Stimulated activated effector memory CD8-positive, alpha-beta T cell treated with anti-CD3 and anti-CD28 coated beads, Interleukin-12 subunit alpha, Interleukin-12 subunit beta, amount 100 ng/mL, for 72 hours (primary cell): Measurements from ENCODE around the gene DBH.
A peak's percentile ranks its signal among the peaks of the same experiment; 100 is the strongest.

Source experiments
- ATAC-seq: fragments of 150-1000 bp; cut with Tn5 transposase; 2 replicates; pipeline ENCODE4 v1.10.0; 2021
- DNase-seq, 2 donors: peaks; one replicate each; pipeline ENCODE4 v3.0.0; 2021 to 2022; ENCODE audit warnings: low spot score in 2 of 2
- H3K27ac Mint-ChIP-seq: one replicate; pipeline ENCODE4 v1.8.0; 2022; ENCODE audit warnings: mild to moderate bottlenecking, mixed read lengths
- H3K36me3 Mint-ChIP-seq: one replicate; pipeline ENCODE4 v1.8.0; 2022; ENCODE audit warnings: mild to moderate bottlenecking, mixed read lengths
- H3K4me1 Mint-ChIP-seq: one replicate; pipeline ENCODE4 v1.8.0; 2022; ENCODE audit warnings: mixed read lengths
- H3K4me3 Mint-ChIP-seq: one replicate; pipeline ENCODE4 v1.8.0; 2022; ENCODE audit warnings: mild to moderate bottlenecking, mixed read lengths
- H3K9me3 Mint-ChIP-seq: one replicate; pipeline ENCODE4 v1.8.0; 2022; ENCODE audit warnings: mixed read lengths

DBH gene

DNA sequence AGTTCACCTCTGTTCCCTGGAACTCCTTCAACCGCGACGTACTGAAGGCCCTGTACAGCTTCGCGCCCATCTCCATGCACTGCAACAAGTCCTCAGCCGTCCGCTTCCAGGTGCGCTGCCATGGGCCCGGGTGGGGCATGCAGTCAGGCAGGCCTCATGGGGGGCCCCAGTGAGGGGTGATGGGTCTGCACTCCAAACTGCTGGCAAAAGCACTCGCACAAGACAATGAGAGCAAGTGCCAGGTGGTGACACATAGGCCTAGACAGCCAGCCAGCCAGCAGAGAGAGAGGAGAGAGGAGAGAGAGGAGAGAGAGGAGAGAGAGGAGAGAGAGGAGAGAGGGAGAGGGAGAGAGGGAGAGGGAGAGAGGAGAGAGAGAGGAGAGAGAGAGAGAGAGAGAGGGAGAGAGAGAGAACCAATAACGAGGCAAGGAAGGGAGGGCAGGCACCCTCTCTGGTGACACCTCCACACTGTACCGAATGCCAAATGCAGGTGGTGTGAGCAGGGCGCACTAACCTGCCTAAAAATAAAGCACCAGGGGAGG is 21.0 kb downstream of the DBH start:
- no peak overlapping the region for H3K4me3 Mint-ChIP-seq

DNA sequence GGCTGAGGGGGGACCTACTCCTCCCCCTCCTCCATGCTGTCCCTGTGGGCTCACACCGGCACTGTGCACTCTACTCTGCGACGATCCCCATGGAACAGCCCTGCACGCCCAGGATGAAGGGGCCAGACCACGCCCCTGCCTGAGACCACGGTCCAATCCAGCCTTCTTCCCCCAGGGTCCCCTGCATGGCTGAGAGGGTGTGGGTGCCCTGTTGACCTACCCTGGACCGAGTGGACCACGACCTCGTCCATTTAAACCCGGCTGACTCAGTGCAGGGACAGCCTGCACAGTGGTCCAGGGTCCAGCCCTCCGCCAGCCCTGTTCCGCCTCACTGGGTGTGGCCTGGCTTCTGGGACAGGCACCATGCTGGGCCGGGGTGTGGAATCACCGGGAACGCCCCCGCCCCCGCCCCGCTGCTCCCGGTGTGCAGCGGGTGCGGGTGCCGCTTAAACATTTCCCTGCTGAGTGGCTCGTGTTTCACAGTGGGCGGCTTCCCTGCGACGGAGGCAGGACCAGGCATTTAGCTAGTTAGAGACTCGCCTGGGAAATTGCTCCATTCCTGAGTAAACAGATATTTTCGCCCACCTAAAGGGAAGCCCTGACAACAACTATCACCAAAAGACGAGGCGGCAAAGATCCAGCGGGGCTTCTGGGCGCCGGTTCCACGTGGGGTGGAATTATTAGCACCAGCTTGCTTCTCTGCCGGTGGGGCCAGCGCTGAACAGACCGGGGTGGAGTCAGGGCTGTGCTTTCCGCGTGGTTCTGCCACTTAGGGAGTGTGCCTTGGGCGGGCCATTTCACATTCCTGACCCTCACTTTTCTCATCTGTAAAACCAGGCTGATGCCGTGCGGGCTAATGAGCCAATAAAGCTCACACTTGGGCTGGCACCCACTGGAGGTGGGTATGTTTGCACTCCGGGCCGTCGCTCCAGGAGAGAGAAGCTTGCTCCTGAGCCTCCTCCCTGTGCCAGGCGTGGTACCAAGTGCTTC is 22.6 kb downstream of the DBH start:
- no peaks in the 10 kb centered on the region for H3K36me3 Mint-ChIP-seq
- no peak overlapping the region for H3K27ac Mint-ChIP-seq
- no peaks in the 10 kb centered on the region for H3K9me3 Mint-ChIP-seq
- ATAC-seq (no peak), DNase-seq (no peak)
- no peak overlapping the region for H3K4me3 Mint-ChIP-seq
- H3K4me1 Mint-ChIP-seq: peaks cover 6% of the 10 kb centered on the region

More for the DNA sequence above, 21.0 kb downstream of the DBH start:
- no peak for DNase-seq
- Mint-ChIP-seq H3K4me1 (peaks cover 6% of the 10 kb centered on the region), H3K36me3 (no peaks in the 10 kb centered on the region), H3K9me3 (no peaks in the 10 kb centered on the region), H3K27ac (no peak overlapping the region)
- ATAC-seq: no peak

DNA sequence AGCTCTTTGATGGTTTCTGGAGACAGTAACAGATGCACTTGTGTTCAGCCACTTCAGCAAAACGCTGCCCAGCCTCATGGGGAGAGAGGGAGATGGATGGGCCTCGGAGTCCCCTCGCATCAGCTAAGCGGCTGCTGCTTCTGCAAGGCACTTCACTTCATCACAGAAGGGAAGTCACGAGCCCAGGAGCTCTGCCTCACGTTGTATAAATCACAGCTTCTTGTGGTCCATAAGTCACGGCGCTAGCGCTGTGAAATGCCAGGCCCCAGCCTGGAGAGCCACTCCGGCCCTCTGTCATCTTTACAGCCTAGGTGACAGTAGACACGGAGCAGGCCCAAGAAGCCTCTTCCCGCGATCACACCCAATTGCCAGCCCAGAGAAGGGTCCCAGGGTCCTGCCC is 23.4 kb downstream of the DBH start:
- Mint-ChIP-seq H3K27ac (no peak overlapping the region), H3K4me3 (no peak overlapping the region), H3K4me1 (peaks cover 6% of the 10 kb centered on the region), H3K36me3 (no peaks in the 10 kb centered on the region), H3K9me3 (no peaks in the 10 kb centered on the region)
- DNase-seq: no peak
- ATAC-seq: no peak

DNA sequence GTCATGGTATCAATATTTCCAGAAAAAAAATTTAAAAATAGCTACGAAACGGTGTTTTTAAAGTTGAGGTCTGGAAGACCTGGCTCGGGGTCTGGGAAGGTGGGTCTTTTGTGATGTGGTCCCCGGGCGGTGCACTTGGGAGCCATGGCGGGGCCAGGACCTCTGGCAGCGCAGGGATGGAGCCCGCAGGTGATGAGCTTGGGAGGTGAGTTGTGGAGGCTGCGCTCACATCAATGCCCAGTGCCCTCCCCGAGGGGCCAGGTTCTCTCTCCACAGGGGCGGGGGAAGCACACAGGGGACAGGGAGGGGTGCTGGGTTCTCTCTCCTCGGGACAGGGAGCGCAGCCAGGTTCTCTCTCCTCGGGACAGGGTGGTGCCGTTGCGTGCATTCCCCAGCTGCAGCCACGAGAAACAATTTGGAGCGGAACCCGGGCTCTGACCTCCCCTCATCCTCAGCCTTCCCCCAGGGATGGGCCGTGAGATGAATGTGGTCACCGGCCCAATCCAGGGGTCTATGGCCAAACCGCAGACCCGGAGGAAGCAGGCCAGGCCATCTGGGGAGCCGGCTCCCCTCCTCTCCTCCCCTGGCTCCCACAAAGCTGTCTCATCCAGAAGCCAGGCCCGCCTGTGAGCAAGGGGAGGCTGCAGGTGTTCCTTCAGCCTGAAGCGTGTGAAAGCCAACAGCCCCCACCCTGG is 25.8 kb downstream of the DBH start:
- Mint-ChIP-seq H3K36me3 (no peaks in the 10 kb centered on the region), H3K4me3 (no peak overlapping the region), H3K4me1 (peaks cover 6% of the 10 kb centered on the region), H3K27ac (no peak overlapping the region), H3K9me3 (no peaks in the 10 kb centered on the region)
- no peak for DNase-seq
- ATAC-seq: no peak

DNA sequence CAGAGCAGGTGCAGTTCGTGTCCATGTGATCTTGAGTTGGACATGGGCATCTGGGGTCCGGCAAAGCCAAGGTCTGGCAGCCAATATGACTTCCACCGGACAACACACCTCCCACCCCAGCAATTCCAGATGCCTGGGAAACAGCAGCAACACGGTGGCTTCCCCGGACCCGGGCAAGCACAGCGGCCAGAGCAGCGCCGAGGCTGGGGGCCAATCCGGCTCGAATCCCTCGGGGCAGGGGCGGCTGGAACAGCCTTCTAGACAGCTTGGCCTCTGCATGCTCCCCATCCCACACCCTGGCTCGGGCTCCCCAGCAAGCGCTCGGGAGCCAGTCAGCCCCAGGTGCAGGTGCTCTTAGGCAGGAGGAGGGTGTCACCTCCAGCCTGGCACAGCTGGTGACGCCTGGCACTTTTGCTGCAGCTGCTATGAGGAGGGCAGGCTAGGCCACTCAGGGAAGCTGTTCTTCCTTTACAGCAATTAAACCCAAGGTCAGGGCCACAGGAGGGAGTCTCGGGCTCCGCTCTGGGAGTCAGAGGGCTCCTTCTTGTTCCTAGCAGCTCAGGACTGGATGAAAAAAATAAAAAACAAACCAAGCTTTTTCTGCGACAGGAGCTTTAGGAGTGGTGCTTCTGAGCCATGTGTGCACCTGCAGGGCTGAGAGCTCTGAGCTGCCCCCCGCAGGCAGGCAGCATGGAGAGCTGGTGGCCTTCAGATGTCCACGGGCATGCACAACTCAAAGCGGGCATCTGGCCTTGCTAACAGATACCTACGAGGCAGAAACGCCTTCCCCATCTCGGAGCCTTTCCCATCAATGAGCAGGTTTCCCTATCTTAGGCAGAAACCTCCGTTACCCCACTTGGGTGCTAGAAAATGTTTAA is 28.2 kb downstream of the DBH start:
- no peak overlapping the region for H3K27ac Mint-ChIP-seq
- peaks cover 6% of the 10 kb centered on the region for H3K4me1 Mint-ChIP-seq
- no peak overlapping the region for H3K4me3 Mint-ChIP-seq
- DNase-seq (no peak), ATAC-seq (no peak)
- no peaks in the 10 kb centered on the region for H3K36me3 Mint-ChIP-seq
- H3K9me3 Mint-ChIP-seq: no peaks in the 10 kb centered on the region

DNA sequence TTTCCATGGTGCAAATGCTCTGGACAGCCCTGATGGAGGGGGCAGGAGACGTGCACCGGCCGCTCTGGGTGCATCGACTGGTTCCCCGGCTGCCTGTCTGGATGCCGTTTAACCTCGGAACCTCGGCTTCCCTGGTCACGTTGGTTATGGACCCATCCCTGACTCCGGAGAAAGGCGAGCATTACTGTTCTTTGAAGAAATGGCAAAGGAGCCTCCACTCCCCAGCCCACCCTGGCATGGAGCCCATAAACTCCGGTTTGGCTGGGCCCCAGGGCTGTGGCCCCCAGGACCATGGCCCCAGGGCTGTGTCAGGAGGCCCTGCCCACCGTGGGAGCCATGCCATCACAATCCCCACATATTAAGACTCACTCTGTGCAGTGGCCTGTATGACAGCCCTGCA is 28.9 kb downstream of the DBH start:
- no peak overlapping the region for H3K27ac Mint-ChIP-seq
- H3K4me3 Mint-ChIP-seq: no peak overlapping the region
- no peaks in the 10 kb centered on the region for H3K9me3 Mint-ChIP-seq

DNA sequence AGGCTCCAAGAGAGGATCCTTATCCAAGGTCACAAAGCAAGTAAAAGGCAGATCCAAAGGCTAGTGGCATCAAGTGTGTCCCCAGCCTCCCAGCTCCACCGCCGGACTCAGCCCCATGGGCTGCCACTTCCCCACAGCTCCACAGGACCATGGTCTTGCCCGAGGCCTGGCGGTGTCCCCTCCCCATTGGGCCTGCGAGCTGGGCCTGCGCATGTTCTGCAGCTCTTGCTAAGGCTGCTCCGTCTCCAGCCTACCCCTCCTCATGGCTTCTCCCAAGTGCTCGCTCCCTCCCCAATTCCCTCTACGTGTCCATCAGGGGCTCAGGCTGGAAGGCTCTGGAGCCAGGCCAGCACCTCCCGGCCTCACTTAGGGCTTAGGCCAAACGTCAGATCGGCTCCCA is 29.4 kb downstream of the DBH start:
- no peak overlapping the region for H3K4me3 Mint-ChIP-seq
- ATAC-seq (no peak), DNase-seq (no peak)
- H3K9me3 Mint-ChIP-seq: no peaks in the 10 kb centered on the region
- H3K36me3 Mint-ChIP-seq: no peaks in the 10 kb centered on the region
- no peaks in the 10 kb centered on the region for H3K4me1 Mint-ChIP-seq
- no peak overlapping the region for H3K27ac Mint-ChIP-seq

More for the DNA sequence above, 28.9 kb downstream of the DBH start:
- Mint-ChIP-seq H3K4me1 (peaks cover 2% of the 10 kb centered on the region), H3K36me3 (no peaks in the 10 kb centered on the region)
- DNase-seq: no peak
- no peak for ATAC-seq

DNA sequence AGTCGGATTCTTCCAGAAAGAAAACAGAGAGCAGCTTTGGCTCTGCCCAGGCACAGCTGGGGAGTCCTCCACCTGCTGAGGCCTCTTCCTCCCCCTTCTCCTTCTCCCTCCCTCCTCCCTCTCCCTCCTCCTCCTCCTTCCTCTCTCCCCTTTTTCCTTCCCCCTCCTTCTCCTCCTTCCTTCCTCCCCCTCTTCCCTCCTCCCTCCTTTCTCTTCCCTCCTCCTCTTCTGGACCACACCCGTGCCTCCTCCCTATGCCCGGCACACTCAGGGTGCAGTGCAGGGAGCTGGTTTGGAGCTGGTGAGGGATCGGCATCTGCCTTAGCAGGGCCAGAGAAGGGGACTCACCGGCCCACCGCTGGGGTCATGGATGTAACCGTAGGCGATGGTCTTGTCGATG is 30.2 kb downstream of the DBH start:
- H3K4me3 Mint-ChIP-seq: no peak overlapping the region
- no peaks in the 10 kb centered on the region for H3K9me3 Mint-ChIP-seq
- no peak overlapping the region for H3K27ac Mint-ChIP-seq
- H3K36me3 Mint-ChIP-seq: no peaks in the 10 kb centered on the region
- ATAC-seq: no peak
- H3K4me1 Mint-ChIP-seq: no peaks in the 10 kb centered on the region
- no peak for DNase-seq

DNA sequence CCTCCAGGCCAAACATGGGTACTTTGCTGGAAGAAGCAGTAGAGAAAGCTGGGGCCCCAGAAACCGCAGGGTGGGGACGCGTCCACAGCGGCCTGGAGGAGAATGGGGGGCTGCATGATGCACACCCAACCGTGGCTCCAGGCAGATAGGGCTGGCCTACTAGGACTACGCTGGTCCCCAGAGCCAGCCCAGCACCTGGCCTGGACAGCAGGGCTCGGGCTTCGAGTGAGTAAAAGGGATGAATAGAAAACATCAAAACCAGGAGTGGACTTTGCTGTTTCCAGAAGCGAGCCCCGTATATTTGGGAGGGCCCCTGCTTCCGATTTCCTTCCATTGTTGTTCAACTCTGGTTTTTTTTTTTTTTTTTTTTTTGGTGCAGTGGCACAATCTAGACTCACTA is 30.7 kb downstream of the DBH start:
- DNase-seq: no peak
- H3K27ac Mint-ChIP-seq: no peak overlapping the region
- no peaks in the 10 kb centered on the region for H3K4me1 Mint-ChIP-seq
- no peaks in the 10 kb centered on the region for H3K9me3 Mint-ChIP-seq
- H3K4me3 Mint-ChIP-seq: no peak overlapping the region
- H3K36me3 Mint-ChIP-seq: no peaks in the 10 kb centered on the region
- no peak for ATAC-seq

DNA sequence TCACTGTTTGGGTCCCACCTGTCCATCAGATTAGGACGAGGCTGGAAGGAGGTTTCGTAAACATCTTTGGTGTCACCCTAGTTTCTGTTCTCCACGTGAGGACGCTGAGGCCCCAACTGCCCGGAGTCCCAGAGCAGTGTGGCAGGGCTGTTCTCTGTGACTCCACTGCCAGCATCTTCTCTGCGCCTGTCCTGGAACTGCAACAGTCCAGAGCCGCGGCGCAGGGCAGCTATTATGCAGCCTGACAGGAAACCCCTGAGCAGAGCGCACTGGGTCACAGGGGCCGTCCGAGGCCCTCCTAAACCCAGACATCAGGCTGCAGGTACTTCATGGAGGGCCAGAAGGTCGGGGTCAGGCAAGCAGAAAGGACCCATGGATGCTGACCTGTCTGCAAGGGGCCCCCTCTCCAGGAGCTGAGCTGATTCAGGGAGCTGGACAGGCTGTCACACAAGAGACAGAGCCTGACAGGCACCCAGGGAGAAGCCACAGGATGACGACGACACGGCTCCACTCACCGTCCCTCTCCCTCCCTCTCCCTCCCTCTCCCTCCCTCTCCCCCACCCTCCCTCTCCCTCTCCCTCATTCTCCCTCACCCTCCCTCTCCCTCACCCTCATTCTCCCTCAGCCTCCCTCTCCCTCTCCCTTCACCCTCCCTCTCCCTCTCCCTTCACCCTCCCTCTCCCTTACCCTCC is 31.7 kb downstream of the DBH start:
- ATAC-seq (no peak), DNase-seq (no peak)
- no peaks in the 10 kb centered on the region for H3K9me3 Mint-ChIP-seq
- H3K36me3 Mint-ChIP-seq: no peaks in the 10 kb centered on the region
- H3K27ac Mint-ChIP-seq: no peak overlapping the region
- H3K4me3 Mint-ChIP-seq: no peak overlapping the region
- no peaks in the 10 kb centered on the region for H3K4me1 Mint-ChIP-seq

DNA sequence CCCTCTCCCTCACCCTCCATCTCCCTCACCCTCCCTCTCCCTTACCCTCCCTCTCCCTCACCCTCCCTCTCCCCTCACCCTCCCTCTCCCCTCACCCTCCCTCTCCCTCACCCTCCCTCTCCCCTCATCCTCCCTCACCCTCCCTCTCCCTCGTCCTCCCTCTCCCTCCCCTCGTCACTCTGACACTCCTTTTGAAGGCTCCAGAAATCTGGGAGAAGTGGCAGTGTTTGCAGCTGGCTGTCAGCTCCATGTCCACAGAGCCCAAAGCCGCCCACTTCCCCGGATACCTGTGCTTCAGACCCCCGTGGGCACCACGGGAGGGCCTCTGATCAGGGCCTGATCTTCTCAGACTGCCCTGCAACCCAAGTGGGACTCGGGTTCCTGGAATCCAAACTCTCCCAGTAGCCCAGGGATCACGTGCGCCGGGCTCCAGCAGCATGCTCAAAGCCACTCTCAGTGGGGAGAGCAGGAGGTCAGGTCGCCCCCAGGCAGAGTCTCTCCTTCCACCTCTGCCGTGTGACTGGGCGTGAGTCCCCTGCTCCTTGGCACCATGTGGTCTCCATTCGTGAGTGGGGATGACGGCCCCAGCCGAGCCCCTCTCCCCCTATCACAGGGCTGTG is 33.1 kb downstream of the DBH start:
- H3K9me3 Mint-ChIP-seq: no peaks in the 10 kb centered on the region
- peak overlapping the region; percentile 34 for H3K27ac Mint-ChIP-seq
- no peak for ATAC-seq
- no peak overlapping the region for H3K4me3 Mint-ChIP-seq
- H3K4me1 Mint-ChIP-seq: no peaks in the 10 kb centered on the region
- no peak for DNase-seq
- H3K36me3 Mint-ChIP-seq: no peaks in the 10 kb centered on the region

DNA sequence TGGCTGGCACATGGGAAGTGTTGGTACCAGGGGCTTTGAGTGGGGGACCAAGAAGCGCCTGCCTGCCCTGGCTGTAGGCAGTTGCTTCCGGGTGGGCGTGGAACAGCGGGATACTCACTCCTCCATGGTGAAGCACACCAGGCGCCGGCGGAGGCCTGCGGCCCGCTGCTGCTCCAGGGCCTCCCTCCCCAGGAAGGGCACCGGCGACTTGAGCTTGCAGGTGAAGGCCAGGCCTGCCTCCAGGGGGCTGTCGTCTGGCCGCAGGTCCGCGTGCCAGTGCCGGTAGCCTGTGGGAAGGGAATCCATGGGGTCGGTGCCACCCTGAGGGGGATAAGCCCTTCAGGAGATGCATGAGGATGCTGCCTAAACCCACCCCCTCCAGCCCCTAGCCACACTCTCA is 34.3 kb downstream of the DBH start:
- H3K36me3 Mint-ChIP-seq: no peaks in the 10 kb centered on the region
- no peak for DNase-seq
- H3K9me3 Mint-ChIP-seq: no peaks in the 10 kb centered on the region
- H3K4me1 Mint-ChIP-seq: no peaks in the 10 kb centered on the region
- ATAC-seq: no peak
- no peak overlapping the region for H3K4me3 Mint-ChIP-seq
- no peak overlapping the region for H3K27ac Mint-ChIP-seq

DNA sequence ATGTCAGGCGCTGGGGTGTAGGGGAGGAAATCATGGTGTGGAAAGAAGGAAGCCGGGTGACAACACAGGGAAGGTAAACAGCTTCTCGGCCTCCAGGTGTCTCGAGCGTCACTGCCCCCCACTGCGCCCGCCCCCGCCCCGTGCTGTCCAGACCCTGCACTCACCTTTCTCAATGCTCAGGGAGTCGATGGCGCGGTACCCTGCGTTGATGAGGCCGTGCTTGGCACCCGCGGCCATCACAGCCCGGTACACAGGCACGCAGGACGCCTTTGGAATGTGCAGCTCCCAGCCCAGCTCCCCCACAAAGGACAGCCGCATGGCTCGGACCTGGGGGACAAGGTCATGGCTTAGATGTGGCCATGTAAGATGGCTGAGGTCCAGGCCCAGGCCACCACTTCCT is 35.2 kb downstream of the DBH start:
- Mint-ChIP-seq H3K36me3 (no peaks in the 10 kb centered on the region), H3K4me3 (no peak overlapping the region), H3K27ac (no peak overlapping the region), H3K9me3 (no peaks in the 10 kb centered on the region), H3K4me1 (peaks cover 7% of the 10 kb centered on the region)
- ATAC-seq (no peak), DNase-seq (no peak)

DNA sequence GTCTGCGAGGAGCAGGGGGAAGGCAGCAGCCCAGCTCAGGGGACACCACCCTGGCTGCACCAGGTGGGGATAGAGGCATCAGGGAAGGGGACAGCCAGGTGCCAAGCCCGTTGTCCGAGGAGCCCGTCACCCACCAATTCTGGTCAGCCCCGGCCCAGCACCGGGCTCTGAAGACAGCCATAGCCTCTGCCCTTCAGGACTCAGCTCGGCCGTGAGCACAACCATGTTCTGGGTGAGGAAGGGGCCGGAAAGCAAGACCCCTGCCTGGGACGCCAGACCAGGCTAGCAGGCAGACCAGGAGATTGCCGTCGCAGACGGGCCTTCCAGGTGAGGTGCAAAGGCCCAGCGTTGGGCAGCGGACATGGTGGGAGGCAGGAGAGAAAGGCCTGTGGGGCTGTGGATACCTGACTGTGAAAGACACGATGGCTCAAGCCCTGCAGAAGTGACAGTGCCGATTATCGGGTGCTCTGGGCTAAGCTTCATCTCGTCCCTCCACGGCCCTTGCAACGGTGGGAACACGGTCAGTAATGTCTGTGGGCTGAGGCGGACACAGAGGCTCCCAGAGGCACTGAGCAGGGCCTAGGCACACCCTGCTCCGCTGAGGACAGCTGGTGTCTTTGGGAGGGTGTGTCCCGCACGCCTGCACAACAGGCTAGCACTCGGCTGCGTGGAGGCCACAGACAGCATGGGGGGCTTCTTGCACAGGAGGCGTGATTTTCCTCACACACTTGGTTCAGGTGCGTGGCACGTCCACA is 36.5 kb downstream of the DBH start:
- no peaks in the 10 kb centered on the region for H3K9me3 Mint-ChIP-seq
- no peak overlapping the region for H3K27ac Mint-ChIP-seq
- DNase-seq (no peak), ATAC-seq (no peak)
- H3K36me3 Mint-ChIP-seq: no peaks in the 10 kb centered on the region
- H3K4me1 Mint-ChIP-seq: peaks cover 20% of the 10 kb centered on the region
- no peak overlapping the region for H3K4me3 Mint-ChIP-seq
